HG02885 (cell line): ENCODE data around the gene SORCS2.
"Not testable (repeated sequence)": the region's sequence is repeated elsewhere in the genome, so short reads cannot be mapped to it uniquely, and the experiment has no call there.

Source experiments
- ATAC-seq: cut with Tn5 transposase; IDR thresholded peaks from one replicate; pipeline ENCODE4 v1.9.1; 2021; ENCODE audit warnings: mild to moderate bottlenecking; ENCODE audit not compliant: unreplicated experiment, poor library complexity

The SORCS2 gene

DNA sequence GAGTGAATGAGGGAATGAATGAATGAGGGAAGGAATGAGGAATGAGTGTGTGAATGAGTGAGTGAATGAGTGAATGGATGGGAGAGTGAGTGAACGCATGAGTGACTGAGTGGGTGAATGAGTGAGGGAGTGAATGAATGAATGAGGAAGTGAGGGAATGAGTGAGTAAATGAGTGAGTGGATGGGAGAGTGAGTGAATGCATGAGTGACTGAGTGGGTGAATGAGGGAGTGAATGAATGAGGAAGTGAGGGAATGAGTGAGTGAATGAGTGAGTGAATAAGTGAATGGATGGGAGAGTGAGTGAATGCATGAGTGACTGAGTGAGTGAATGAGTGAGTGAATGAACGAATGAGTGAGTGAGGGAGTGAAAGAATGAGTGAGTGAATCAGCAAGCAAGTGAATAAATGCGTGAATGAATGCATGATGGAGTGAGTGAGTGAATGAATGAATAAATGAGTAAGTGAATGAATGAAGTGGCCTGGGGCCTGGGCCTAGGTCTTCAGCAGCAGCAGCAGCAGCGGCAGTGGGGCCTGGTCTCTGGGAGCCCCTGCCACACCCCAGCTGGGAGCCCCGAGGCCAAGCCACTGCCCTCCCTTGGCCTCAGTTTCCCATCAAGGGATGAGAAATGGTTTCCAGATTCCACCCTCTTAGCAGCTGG lies 258.6 kb downstream of the SORCS2 start:
- no peak for ATAC-seq

DNA sequence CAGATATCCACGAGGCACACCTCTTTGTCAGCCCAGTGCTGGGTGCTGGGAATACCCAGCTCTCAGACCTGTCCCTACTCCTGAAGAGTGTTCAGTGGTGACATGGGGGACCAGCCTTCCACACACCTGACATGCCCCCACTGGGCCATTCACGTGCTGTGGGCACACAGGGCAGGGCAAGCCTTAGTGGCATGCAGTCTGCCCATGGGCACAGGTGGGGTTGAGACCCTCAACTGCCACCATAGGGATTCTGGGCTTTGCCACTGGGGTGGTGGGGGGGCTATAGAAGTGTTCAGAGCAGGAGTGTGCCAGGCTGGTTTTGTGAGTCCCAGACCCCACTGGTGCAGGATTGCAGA lies 259.1 kb downstream of the SORCS2 start:
- no peak for ATAC-seq

DNA sequence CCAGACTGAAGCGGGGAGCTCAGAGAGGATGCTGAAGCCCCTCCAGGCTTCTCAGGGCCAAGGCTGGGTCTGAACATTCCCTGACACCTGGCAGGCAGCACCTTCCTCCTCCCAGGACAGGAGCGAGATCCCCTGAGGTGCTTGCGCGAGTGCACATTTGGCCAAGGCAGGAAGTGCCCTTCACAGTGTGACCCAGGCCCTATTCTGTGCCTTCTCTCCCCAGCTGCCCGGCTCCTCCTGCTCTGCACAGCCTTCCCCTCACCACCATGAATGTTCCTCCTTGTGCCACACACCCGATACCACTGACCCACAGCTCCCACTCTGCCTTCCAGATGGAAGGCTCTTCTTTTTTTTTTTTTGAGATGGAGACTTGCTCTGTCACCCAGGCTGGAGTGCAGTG lies 259.5 kb downstream of the SORCS2 start:
- no peak for ATAC-seq

DNA sequence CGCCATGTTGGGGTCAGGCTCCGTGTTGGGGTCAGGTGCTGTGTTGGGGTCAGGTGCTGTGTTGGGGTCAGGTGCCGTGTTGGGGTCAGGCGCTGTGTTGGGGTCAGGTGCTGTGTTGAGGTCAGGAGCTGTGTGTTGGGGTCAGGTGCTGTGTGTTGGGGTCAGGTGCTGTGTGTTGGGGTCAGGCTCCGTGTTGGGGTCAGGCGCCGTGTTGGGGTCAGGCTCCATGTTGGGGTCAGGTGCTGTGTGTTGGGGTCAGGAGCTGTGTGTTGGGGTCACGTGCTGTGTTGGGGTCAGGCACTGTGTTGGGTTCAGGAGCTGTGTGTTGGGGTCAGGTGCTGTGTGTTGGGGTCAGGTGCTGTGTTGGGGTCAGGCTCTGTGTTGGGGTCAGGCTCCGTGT lies 260.5 kb downstream of the SORCS2 start:
- not testable (repeated sequence) for ATAC-seq

DNA sequence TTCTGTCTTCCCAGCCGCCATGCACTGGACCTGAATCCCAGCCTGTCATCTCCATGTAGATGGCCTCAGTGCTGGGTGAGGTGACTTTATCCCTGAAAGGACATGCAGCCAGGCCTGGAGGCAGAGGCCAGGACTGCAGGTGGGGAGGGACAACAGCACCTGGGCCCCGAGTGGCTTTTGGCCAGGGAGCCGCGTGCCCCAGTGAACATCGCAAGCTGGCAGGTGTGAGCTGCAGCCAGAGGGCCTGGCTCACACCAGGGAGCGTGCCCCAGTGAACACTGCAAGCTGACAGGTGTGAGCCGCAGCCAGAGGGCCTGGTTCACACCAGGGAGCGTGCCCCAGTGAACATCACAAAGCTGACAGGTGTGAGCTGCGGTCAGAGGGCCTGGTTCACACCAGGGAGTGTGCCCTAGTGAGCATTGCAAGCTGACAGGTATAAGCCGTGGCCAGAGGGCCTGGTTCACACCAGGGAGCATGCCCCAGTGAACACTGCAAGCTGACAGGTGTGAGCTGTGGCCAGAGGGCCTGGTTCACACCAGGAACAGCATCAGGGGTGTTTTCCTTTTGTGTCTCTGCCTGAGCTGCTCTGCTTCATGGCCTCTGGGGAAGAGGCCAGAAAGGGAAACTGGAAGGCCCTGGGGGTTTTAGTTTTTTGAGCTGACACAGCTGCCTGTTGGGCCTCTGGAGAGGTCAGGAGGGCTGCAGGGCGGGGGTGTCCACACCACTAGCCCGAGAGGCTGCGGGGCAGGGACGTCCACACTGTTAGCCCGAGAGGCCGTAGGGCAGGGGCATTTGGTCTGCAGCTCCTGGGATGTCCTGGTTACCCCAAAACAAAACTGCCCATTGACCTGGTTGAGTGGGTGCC lies 265.1 kb downstream of the SORCS2 start:
- ATAC-seq, result no peak

DNA sequence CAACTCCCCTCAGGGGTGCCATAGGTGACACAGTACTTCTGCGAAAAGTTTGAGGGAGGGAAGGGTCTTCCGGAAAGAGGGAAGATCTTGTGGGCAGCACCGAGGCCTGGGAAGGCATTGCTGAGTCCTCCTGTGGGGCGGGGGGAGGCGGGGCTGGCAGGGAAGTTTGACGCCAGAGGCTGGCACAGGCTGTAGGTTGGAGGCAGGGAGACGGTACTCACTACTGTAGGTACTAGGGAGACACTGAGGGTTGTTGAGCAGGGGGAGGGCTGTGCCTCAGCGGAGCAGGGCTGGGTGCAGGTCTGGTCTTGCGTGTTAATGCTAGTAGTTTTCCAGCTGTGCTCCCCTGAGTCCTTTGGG lies 265.7 kb downstream of the SORCS2 start:
- ATAC-seq, result no peak

DNA sequence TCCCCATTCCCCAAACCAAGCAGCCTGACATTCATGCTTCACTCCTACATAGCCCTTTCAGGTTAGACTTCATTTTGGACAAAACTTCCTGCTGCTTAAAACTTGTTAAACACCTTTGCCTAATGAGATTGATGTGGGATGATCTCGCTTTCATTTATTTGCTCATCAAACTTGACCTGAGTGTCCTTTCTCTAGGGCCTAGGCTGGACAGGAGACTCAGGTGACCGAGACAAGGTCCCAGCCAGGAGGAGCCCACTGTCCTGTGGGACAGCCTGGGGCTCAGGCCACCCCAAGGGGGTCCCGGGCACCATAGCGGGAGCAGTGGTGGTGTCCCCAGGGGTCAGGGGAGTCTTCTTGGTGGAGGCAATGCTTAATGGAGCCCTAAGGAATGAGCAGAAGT lies 266.1 kb downstream of the SORCS2 start:
- no peak for ATAC-seq

DNA sequence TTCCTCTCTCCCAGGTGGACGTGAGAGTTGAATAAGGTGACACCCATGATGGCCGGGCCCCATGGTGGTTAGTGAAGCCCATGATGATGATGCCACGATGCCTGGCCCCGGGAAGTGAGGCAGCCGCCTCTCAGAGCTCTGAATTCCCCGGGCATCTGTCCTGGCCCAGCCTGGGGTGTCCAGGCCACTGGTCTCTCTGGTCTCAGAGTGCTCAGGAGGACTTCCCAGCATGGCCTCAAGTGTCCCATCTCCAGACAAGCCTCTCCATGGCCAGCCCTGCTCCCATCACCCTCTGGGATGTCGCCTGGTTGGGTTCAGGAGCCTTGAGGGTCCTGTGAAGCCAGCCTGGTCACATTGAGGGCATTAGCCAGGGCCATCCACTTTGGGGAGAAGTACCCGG lies 267.1 kb downstream of the SORCS2 start:
- ATAC-seq, result no peak

DNA sequence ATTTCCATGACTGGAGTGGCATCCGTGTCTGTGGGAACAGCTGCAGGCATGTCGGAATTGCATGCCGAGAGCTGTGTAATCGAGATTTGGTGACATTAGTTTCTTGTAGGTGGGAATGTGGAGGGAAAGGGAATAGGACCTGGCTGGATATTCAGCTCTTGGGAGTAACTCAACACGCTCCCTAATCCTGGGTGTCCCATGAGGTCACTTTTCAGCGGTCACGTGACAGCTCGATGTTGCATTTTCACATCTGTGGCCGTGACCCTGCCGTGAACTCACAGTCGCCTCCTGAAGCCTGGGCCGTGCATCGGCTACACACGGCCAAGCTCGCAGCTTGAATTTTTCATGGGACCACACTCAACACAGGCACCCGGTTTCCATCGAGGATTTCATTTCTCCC lies 268.2 kb downstream of the SORCS2 start:
- no peak for ATAC-seq

DNA sequence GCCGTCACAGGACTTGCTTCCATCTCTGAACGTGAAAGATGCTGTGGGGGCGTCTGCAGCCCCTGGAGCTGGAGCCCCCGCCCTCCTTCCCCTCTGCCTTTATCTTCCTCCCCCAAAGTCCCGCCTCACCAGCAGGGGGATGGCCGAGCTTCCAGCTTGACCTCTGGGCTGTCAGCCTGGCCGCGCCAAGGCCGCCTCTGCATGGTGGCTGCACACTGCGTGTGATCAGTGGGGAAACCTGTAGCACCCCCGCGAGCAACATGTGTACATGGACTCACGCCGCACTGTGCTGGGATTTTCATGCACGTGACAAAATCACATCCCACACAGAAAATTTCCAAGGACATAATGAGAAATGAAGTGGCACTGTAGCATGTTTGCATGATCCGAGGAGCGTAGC lies 268.9 kb downstream of the SORCS2 start:
- no peak for ATAC-seq

DNA sequence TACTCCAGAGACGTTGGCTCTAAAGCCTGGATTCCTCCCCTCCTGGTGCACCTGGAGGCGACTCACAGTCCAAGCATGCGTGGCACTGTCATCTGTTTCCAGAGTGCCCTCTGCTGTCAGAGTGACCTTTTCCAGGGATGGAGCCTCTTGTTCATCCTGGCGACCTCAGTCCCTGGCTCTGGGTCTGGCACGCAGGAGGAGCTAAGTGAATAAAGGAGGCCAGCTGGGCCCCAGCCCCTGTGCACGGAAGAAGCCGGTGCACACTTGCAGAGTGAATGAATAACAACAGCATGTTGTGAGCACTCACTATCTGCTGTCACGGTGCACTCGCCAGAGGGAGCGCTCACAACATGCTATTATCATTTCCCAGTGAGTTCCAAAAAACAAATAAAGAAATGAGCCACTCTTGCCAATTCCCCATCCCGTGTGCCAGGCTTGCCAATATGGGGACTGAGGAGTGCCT lies 270.2 kb downstream of the SORCS2 start:
- no peak for ATAC-seq

DNA sequence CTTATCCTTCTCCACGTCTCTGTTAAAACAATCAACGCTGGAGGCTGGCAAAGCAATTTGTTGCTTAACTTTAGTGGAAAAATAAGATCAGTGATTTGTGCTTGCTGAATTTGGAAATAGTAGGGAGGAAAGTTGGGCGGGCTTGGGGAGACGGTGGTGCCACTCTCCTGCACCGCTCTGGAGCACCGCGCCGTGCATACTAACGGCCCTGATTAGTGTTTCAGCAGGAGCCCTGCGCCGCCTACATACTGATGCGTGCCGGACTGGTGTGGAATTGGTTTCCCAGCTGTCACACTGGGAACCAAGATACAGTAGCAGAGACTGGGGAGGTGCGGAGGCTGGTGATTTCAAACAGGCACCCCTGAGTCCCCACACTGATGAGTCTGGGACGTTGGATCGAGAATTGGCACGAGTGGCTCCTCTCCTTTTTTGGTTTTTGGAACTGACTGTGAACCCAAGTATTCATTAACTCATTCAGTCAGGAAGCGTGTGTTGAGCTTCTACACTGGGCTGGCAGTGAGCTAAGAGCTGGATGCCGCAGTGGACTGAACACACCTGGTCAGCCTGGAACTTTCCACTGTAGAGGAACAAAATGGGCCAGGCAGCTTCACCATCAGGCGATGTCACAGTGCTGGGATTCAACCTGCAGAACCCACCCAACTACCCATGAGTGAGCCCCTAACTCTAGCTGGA lies 271.4 kb downstream of the SORCS2 start:
- no peak for ATAC-seq

DNA sequence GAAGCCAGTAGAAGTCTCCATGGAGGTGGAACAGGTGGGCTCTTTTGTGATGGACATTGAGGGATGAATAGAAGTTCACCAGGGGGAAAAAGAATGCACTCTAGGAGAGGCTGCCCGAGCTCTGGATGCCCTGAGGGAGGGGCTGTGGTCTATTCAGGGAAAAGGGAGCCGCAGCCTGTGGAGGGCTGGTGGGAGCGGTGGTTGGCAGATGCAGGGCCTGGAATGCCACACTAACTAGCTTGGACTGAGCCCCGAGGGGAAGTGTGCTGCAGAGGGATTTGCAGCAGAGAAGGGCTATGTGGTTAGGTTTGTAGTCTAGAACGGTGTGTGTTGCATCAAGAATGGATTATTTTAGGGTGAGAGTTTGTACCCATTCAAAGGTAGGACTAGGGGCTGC lies 271.9 kb downstream of the SORCS2 start:
- ATAC-seq, result no peak

DNA sequence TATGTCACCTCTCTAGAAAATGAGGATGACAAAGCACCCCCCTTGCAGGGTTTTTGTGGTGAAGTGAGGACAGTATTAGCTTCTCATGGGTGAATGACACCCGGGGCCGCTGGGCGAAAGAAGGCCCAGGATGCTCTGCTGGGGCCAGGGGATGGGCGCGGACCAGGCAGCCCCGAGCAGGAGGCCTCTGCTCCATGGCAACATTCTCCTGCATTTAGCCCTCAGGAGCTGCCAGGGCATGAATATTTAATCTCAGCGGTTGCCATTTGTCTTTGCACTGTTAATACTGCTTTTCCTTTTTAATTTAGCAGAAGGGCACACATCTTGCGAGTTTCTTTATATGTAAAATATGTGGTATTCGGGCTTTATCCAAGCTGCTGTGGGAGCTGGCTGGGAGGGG lies 272.7 kb downstream of the SORCS2 start:
- ATAC-seq, result no peak

DNA sequence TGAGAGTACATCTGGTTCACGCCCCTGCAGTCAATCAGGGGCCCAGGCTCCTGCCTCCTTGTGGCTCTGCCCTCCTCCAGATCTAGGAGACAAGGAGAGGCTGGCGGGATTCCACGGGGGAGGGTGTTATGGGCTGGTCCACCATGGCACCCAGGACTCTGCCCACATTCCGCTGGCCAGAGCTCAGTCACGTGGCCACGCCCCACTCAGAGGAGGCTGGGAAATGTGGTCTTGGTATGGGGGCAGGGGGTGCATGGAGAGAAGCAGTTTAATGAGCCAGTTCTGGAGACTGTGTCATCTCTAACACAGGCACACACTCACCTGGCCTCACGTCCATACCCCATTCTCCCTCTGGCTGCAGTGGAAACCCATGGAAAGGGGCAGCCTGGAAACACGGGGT lies 273.9 kb downstream of the SORCS2 start:
- ATAC-seq, result no peak

DNA sequence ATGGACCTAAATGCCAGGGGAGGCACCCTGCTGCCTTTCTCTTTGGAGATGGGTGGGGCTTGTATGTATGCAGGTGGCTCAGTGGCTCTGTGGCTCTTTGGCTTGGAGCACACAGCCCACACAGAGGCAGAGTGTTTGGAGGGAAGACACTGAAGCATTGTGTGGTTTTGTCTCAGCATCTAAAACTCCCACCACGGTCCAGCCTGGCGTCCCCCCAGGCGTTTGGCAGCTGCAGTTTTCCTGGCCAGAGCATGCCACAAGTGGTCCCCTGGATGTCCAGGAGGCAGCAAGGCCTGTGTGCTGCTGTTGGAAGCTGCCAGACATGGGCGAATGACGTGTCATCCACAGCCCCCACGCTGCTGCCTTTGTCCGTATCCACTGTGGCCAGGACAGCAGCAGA lies 274.6 kb downstream of the SORCS2 start:
- no peak for ATAC-seq

DNA sequence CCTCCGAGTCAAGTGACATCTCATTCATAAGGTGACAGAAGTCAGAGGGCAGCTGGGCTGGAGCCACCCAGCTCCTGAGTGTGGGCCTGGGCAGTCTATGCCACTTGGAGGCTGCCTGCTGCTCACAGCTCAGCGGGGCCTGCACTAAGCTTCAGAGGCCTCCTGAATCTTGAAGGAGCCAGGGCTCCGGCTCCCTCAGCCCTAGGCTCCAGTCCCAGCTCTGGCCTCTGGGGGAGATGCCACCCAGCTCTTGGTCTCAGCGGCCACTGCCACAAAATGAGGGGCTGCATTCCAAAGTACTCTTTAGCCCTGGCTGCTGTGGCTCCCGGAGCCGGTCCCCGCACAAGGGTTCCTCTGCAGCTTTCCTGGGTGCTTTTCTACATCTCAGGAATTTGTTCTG lies 275.1 kb downstream of the SORCS2 start:
- no peak for ATAC-seq

DNA sequence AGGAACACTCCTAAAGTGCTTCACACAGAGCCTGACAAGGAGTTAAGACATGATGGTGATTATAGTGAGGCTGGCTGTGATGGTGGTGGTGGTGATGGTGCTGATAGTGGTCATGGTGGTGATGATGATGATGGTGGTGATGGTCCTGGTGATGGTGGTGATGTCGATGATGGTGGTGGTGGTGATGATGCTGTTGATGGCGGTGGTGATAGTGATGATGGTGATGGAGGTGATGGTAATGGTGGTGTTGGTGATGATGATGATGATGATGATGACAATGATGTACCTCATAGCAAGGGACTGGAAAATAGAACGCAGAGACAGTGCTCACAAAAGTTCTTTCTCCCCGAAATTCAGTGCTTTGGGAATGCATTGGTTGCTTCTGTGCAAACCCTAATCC lies 276.7 kb downstream of the SORCS2 start:
- no peak for ATAC-seq

DNA sequence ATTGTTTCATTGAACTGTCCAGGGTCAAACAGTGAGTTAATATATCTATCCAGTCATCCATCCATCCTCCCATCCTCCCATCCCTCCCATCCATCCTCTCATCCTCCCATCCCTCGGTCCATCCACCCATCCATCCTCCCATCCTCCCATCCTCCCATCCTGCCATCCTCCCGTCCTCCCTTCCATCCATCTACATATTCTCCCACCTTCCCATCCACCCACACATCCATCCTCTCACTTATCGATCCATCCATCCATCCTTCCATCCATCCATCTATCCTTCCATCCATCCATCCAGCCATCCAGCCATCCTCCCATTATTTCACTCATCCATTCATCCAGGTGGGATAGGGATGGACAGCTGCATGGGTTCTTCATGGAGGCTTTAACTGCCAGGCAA lies 277.8 kb downstream of the SORCS2 start:
- ATAC-seq, result no peak

DNA sequence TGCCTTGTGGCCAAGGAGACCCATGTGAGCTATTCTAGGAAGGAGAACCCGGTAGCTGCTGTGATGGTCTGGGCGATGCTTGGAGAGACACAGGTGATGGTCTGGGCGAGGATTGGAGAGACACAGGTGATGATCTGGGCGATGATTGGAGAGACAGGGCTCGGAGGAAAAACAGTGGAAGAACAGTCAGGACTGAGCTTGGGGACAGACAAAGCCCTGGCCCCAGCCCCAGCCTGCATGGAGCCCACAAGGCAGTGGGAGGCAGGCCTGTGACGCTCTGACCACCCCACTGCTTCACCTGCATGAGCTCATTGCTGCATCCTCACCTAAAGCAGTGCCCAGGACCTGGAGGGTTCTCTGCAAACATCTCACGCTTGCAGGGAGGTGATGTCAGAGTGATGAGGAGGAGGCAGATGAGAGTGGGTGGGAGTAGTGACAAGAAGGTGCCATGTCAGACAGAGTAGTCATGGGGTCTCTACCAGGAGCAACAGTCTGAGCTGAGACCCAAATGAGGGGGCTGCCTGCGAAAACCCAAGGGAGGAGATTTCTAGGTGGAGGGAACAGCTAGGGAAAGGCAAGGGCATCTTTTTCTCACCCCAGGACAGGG lies 278.3 kb downstream of the SORCS2 start:
- no peak for ATAC-seq

DNA sequence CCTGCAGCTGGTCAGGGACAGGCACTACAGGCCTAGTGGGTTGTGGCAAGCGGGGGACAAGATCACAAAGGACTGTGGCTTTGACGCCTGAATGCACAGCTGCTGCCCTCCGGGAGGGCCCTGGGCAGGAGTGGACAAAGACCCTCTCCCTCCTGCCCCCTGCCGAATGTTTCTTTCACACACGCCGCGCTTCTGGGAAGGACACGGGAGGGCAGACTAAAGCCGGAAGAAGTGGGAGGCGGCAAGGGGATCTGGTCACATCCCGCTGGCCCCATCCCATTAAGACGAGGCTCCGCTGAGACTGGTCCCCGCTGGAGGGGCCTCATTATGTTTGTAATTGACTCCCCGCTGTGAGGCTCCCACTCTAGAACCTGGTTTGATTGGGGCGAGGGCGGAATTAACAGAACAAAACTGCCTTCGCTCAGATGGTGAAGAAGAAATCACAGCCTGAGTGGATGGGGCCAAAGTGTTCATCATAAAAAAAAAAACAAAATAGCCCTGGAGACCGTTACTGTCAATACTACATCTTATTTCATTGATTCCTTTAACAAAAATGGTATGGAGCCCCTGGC lies 280.2 kb downstream of the SORCS2 start:
- no peak for ATAC-seq
